A549 (cell line): ENCODE measurements around the gene ADCY7.

ENCODE experiments used
- BHLHE40 ChIP-seq: IDR thresholded peaks from 2 replicates; pipeline ENCODE4 v1.6.1; 2012; ENCODE audit warnings: low read depth, low read length, inconsistent platforms
- CTCF ChIP-seq: fragments of >200 bp; sonication (Bioruptor Twin); formaldehyde crosslinking; IDR thresholded peaks from 3 replicates; pipeline ENCODE4 v1.5.1; 2016
- EP300 ChIP-seq, 2 experiments: fragments of >200 bp; sonication (Bioruptor Twin); formaldehyde crosslinking; IDR thresholded peaks; 2 replicates in 1 of 2; 3 replicates in 1 of 2; pipeline ENCODE4 v1.6.1; 2016 to 2017
- HMGXB4 ChIP-seq: fragments of 250-450 bp; sonication (Bioruptor Pico); IDR thresholded peaks from 2 replicates; pipeline ENCODE4 v1.5.0; 2021; ENCODE audit warnings: mild to moderate bottlenecking, moderate library complexity, borderline replicate concordance
- HOXA7 ChIP-seq: fragments of 250-450 bp; sonication (Bioruptor Pico); IDR thresholded peaks from 2 replicates; pipeline ENCODE4 v1.5.0; 2020; ENCODE audit warnings: mild to moderate bottlenecking, moderate library complexity
- MAX ChIP-seq: IDR thresholded peaks from 2 replicates; pipeline ENCODE4 v1.6.1; 2012
- NFE2L2 ChIP-seq: fragments of 150-350 bp; conservative IDR thresholded peaks from 2 replicates; pipeline ENCODE4 v1.6.1; 2014; ENCODE audit warnings: low read length
- POLR2A ChIP-seq: IDR thresholded peaks from 2 replicates; pipeline ENCODE4 v1.6.1; 2012; ENCODE audit warnings: mild to moderate bottlenecking, low read length
- RAD21 ChIP-seq, 2 experiments: fragments of >200 bp in 1 of 2; sonication (Bioruptor Twin) in 1 of 2; formaldehyde crosslinking in 1 of 2; IDR thresholded peaks in 1 of 2; conservative IDR thresholded peaks in 1 of 2; 2 replicates in 1 of 2; 3 replicates in 1 of 2; pipeline ENCODE4 v1.6.1; 2012 to 2018; ENCODE audit warnings: inconsistent platforms in 1 of 2
- REST ChIP-seq: fragments of 200-600 bp; sonication (generic); IDR thresholded peaks from 2 replicates; pipeline ENCODE4 v1.6.1; 2016; ENCODE audit warnings: antibody characterized with exemption, mild to moderate bottlenecking, moderate library complexity
- RFX5 ChIP-seq: fragments of 450-650 bp; IDR thresholded peaks from 2 replicates; pipeline ENCODE4 v1.7.1; 2014; ENCODE audit warnings: antibody characterized with exemption, mild to moderate bottlenecking, moderate library complexity
- TP53 ChIP-seq: fragments of 250-450 bp; sonication (Bioruptor Pico); IDR thresholded peaks from 2 replicates; pipeline ENCODE4 v1.5.0; 2021; ENCODE audit warnings: mild to moderate bottlenecking, moderate library complexity
- ZFP36 ChIP-seq: fragments of 450-650 bp; IDR thresholded peaks from 2 replicates; pipeline ENCODE4 v1.6.1; 2014; ENCODE audit warnings: borderline replicate concordance; ENCODE audit not compliant: partially characterized antibody

GRCh38 chr16:50235581-50235980, 30.8 kb upstream of the ADCY7 start:
- TF ChIP-seq REST (no peak), HMGXB4 (CRISPR knock-in tag) (no peak), CTCF (no peak), RFX5 (no peak), RAD21 (conservative IDR thresholded peaks at IDR 0.05 in 1 of 2, IDR thresholded peaks at IDR 0.05 in 1 of 2) (no peak), BHLHE40 (no peak), POLR2A (no peak), TP53 (CRISPR knock-in tag) (no peak), HOXA7 (CRISPR knock-in tag) (no peak), MAX (no peak), NFE2L2 (no peak), EP300 (IDR thresholded peaks at IDR 0.05) (no peak), ZFP36 (no peak)
